Astrocyte (in vitro differentiated cells and primary cell): ENCODE measurements around the gene RPS14.

Source experiments
- CTCF ChIP-seq: IDR thresholded peaks from 2 replicates; pipeline ENCODE4 v1.5.1; 2011; ENCODE audit warnings: low read depth, mild to moderate bottlenecking, inconsistent platforms, low read length, moderate library complexity; ENCODE audit not compliant: insufficient read depth
- EZH2 ChIP-seq: IDR thresholded peaks from 2 replicates; pipeline ENCODE4 v1.6.1; 2012; ENCODE audit warnings: mild to moderate bottlenecking, low read length, inconsistent platforms; ENCODE audit not compliant: insufficient read depth

DNA sequence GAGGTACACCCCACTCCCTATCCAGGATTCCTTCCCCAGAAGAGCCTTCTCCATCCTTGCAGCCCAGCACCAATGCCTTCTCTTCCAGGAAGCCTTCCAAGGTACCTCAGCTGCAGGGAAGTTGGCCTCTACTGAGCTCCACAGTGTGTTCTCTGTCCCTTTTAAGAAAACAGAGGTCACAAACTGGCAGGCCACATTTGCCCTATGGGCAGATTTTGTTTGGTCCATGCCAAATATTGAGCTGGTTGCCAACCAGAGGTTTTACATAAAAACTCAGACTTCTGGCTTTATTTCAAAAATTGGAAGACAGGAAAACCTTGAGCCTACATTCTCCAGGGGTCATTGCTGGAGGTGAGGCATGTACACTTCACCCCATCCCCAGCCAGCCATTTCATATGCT lies 49.4 kb upstream of the RPS14 start:
- TF ChIP-seq CTCF: no peak
- no peak for TF ChIP-seq EZH2
